Stimulated activated CD4-positive, alpha-beta T cell treated with anti-CD3 and anti-CD28 coated beads, Interleukin-2, amount 100 ng/mL, for 24 hours (primary cell): ENCODE measurements around the gene PGAP2.

Experiments used
- DNase-seq, 2 donors: peaks; one replicate each; pipeline ENCODE4 v3.0.0-alpha.2; 2020

PGAP2 gene

GRCh38 chr11:3834349-3834663 is 25.9 kb downstream of the PGAP2 start:
- no peak for DNase-seq

GRCh38 chr11:3834664-3835461 is 26.5 kb downstream of the PGAP2 start:
- no peak for DNase-seq

GRCh38 chr11:3835751-3836150 is 27.4 kb downstream of the PGAP2 start:
- DNase-seq, result no peak

GRCh38 chr11:3836903-3837302 is 28.5 kb downstream of the PGAP2 start:
- peak; percentile 50 to 62 for DNase-seq

- no peak for DNase-seq
These were observed 29.4 kb downstream of the PGAP2 start for GRCh38 chr11:3837793-3838192.

GRCh38 chr11:3838504-3838903 is 30.1 kb downstream of the PGAP2 start:
- no peak for DNase-seq

- DNase-seq, result peak in 1 of 2 donors; percentile 62
These were observed 31.9 kb downstream of the PGAP2 start for GRCh38 chr11:3840004-3840869.

GRCh38 chr11:3840870-3841425 is 32.6 kb downstream of the PGAP2 start, which contains the start of gene RHOG:
TSS of gene RHOG (minus strand) at chr11:3840959. CDS start at chr11:3828138, 12,821 bp downstream.
- DNase-seq, result no peak

GRCh38 chr11:3841426-3842350 is 33.3 kb downstream of the PGAP2 start:
- DNase-seq, result peak; percentile 94

- no peak for DNase-seq
These were observed 35.0 kb downstream of the PGAP2 start for GRCh38 chr11:3843326-3843725.

- DNase-seq, result no peak
These were observed 36.9 kb downstream of the PGAP2 start for GRCh38 chr11:3845246-3845645.

GRCh38 chr11:3845670-3846069 is 37.3 kb downstream of the PGAP2 start:
- no peak for DNase-seq

- DNase-seq, result peak in 1 of 2 donors; percentile 61
These were observed 41.0 kb downstream of the PGAP2 start for GRCh38 chr11:3849297-3849874.

GRCh38 chr11:3853545-3853842 is 45.1 kb downstream of the PGAP2 start:
- DNase-seq, result no peak

GRCh38 chr11:3853899-3854659 is 45.7 kb downstream of the PGAP2 start:
- DNase-seq, result peak; percentile 63 to 68

GRCh38 chr11:3854660-3854976 is 46.3 kb downstream of the PGAP2 start:
- DNase-seq, result no peak

GRCh38 chr11:3854977-3855807 is 46.8 kb downstream of the PGAP2 start, which contains the start of gene STIM1:
TSS of gene STIM1 (plus strand) at chr11:3855664. CDS start at chr11:3856271, 607 bp downstream.
- DNase-seq, result peak; percentile 99

GRCh38 chr11:3855808-3856491 is 47.6 kb downstream of the PGAP2 start:
- peak; percentile 58 to 61 for DNase-seq

GRCh38 chr11:3856856-3857553 is 48.6 kb downstream of the PGAP2 start:
- DNase-seq, result no peak
